Nephron progenitor cell (in vitro differentiated cells): Measurements from ENCODE around the gene DIS3L2.
"Not testable (repeated sequence)": the region's sequence is repeated elsewhere in the genome, so short reads cannot be mapped to it uniquely, and the experiment has no call there.

Source experiments
- DNase-seq: peaks from one replicate; pipeline ENCODE4 v3.0.0; 2021
- H3K27ac Mint-ChIP-seq: 2 replicates; pipeline ENCODE4 v1.8.0; 2021; ENCODE audit warnings: mild to moderate bottlenecking, moderate library complexity, mixed read lengths
- H3K27me3 Mint-ChIP-seq: 2 replicates; pipeline ENCODE4 v1.8.0; 2021; ENCODE audit warnings: mild to moderate bottlenecking, low read depth, mixed read lengths; ENCODE audit not compliant: poor library complexity
- H3K36me3 Mint-ChIP-seq: 2 replicates; pipeline ENCODE4 v1.8.0; 2021; ENCODE audit warnings: low read depth, mixed read lengths
- H3K4me1 Mint-ChIP-seq: 2 replicates; pipeline ENCODE4 v1.8.0; 2021; ENCODE audit warnings: mixed read lengths
- H3K4me3 Mint-ChIP-seq: 2 replicates; pipeline ENCODE4 v1.8.0; 2021; ENCODE audit warnings: mild to moderate bottlenecking, moderate library complexity, mixed read lengths
- H3K9me3 Mint-ChIP-seq: 2 replicates; pipeline ENCODE4 v1.8.0; 2021; ENCODE audit warnings: mild to moderate bottlenecking, moderate library complexity, mixed read lengths
- TF ChIP-seq, protein P1 (sequence below): fragments of 200-600 bp; sonication (generic); IDR thresholded peaks from 2 replicates; pipeline ENCODE4 v1.5.0; 2021; ENCODE audit warnings: antibody characterized with exemption

DIS3L2 gene

DNA sequence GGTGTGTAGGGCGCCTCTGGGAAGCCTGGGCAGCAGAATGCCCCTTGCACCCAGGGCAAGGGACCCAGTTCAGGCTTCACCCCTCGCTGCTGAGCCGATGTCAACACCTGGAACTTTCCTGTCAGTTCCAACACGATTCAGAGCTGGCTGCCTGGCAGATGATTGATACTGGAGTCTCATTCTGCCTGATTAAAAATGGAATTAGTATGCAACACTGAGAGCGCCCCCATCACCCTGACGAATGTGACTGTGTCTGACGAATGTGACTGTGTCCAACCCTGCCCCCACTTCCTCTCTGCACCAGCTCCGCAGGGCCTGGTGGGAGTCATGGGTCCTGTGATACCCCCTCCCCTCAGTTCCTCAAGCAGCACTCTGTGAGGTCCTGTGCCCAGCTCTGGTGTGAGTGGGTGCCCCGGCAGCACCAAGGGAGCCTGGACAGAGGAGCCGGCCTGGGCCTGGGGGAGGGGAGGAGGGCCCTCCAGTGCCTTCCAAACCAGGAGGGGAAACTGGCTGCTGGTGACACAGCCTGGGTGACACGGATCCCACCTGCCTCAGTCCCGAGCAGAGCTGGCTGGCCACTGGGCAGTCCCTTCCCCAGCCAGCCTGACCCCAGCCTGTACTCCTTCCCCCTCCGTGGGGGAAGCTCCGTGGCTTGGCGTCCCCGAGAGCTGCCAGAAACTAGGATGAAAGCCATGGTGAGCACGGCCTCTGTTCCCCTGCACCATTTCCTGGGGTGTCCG lies 375.6 kb downstream of the DIS3L2 start:
- DNase-seq = no peak
- Mint-ChIP-seq H3K36me3 (peaks cover 10% of the 10 kb centered on the region), H3K9me3 (no peaks in the 10 kb centered on the region), H3K4me3 (no peak overlapping the region), H3K4me1 (peaks cover 4% of the 10 kb centered on the region), H3K27ac (no peak overlapping the region), H3K27me3 (peaks cover 4% of the 10 kb centered on the region)
- TF ChIP-seq, protein P1, sequence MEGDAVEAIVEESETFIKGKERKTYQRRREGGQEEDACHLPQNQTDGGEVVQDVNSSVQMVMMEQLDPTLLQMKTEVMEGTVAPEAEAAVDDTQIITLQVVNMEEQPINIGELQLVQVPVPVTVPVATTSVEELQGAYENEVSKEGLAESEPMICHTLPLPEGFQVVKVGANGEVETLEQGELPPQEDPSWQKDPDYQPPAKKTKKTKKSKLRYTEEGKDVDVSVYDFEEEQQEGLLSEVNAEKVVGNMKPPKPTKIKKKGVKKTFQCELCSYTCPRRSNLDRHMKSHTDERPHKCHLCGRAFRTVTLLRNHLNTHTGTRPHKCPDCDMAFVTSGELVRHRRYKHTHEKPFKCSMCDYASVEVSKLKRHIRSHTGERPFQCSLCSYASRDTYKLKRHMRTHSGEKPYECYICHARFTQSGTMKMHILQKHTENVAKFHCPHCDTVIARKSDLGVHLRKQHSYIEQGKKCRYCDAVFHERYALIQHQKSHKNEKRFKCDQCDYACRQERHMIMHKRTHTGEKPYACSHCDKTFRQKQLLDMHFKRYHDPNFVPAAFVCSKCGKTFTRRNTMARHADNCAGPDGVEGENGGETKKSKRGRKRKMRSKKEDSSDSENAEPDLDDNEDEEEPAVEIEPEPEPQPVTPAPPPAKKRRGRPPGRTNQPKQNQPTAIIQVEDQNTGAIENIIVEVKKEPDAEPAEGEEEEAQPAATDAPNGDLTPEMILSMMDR = no peak

DNA sequence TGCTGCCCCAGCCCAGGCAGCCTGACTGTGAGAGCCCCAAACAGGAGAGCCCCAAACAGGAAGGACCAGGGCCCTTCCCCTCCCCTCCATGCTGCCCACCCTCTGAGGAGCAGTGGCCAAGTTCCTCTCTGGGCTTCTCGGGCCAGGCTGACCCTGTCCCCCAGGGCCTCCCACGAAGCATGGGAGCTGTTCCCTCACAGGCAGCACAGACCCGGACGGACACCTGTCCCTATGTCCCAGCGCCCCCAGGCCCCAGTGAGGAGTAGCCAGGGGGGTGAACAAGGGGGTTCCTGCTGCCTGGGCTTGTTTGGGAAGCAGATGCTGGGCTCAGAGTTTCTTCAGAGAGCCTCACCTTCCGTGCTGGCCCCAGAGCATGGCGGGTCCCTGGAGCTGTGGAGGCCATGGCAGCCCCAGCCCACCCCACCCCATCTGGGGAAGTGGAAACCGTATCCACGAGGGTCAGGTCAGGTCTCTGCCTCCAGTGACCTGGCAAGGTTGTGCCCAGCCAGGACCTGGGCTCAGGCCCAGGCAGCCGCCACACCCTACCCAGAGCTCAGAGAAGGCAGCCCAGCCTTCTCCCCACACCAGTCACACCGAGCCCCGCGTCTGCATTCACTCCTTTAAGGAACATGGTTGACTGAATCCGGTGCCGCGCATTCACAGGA lies 376.7 kb downstream of the DIS3L2 start:
- Mint-ChIP-seq H3K27ac (peak overlapping the region; percentile 54), H3K36me3 (peaks cover 10% of the 10 kb centered on the region)
- not testable (repeated sequence) for H3K4me1 Mint-ChIP-seq, DNase-seq, H3K4me3 Mint-ChIP-seq, H3K9me3 Mint-ChIP-seq, H3K27me3 Mint-ChIP-seq

DNA sequence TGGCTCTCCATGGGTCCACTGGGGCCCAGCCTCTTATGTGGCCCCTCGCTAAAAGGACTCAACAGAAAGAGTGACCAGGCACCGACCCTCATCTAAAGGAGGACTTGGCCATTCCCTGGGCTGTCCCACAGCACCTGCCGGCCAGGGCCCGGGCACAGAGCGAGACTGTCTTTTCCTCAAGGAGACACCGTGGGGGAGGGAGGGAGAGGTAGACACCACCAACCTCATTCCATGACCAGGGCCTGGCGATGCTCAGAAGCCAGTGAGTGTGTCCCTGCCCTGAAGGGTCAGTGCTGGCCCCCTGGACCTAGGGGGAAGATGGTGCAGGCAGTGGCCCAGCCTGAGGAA lies 377.2 kb downstream of the DIS3L2 start:
- peaks cover 10% of the 10 kb centered on the region for H3K36me3 Mint-ChIP-seq
- no peaks in the 10 kb centered on the region for H3K4me1 Mint-ChIP-seq

GRCh38 chr2:232339121-232340081 lies 377.9 kb downstream of the DIS3L2 start:
- Mint-ChIP-seq H3K4me3 (no peak overlapping the region), H3K36me3 (peaks cover 10% of the 10 kb centered on the region), H3K27ac (peak overlapping the region; percentile 78), H3K9me3 (no peaks in the 10 kb centered on the region), H3K4me1 (no peaks in the 10 kb centered on the region), H3K27me3 (peaks cover 2% of the 10 kb centered on the region)
- DNase-seq = peak; percentile 0
- TF ChIP-seq, protein P1 = no peak

More for the DNA sequence above, 377.2 kb downstream of the DIS3L2 start:
- no peak for DNase-seq
- TF ChIP-seq, protein P1 = no peak
- Mint-ChIP-seq H3K27ac (peak overlapping the region; percentile 78), H3K27me3 (no peaks in the 10 kb centered on the region), H3K9me3 (no peaks in the 10 kb centered on the region), H3K4me3 (no peak overlapping the region)

GRCh38 chr2:232340171-232340935 lies 378.8 kb downstream of the DIS3L2 start:
- Mint-ChIP-seq H3K9me3 (no peaks in the 10 kb centered on the region), H3K4me1 (no peaks in the 10 kb centered on the region)

More at GRCh38 chr2:232340171-232340935, 378.8 kb downstream of the DIS3L2 start:
- no peak overlapping the region for H3K27ac Mint-ChIP-seq
- H3K36me3 Mint-ChIP-seq = peaks cover 10% of the 10 kb centered on the region
- TF ChIP-seq, protein P1 = no peak
- H3K4me3 Mint-ChIP-seq = no peak overlapping the region
- DNase-seq = no peak
- H3K27me3 Mint-ChIP-seq = peaks cover 2% of the 10 kb centered on the region
